ENCODE data around the gene YARS1. TPM values are rescaled to one million over a fixed set of nuclear protein-coding genes. Genes with fewer than 3 reads are reported as not detected.

The YARS1 gene
- polyA plus RNA-seq, 1 donor from 2014 or later, result 49.4 TPM

GRCh38 chr1:32848354-32849063 is 31.4 kb upstream of the YARS1 start:
- Histone ChIP-seq H3K27ac (ENCODE audit: low read length) (no peak overlapping the region), H3K79me2 (replicated peaks; ENCODE audit: insufficient read depth, low read length) (no peaks in the 10 kb centered on the region), H3K9me3 (ENCODE audit: low read length) (no peaks in the 10 kb centered on the region), H3K4me2 (ENCODE audit: low read length) (no peak overlapping the region), H4K20me1 (ENCODE audit: insufficient read depth) (no peaks in the 10 kb centered on the region), H3K4me3 (ENCODE audit: low read length) (no peak overlapping the region), H2AFZ (ENCODE audit: low read depth, low read length) (no peak overlapping the region), H3K27me3 (ENCODE audit: insufficient read depth, low read depth, low read length) (no peaks in the 10 kb centered on the region), H3K9me2 (ENCODE audit: insufficient read depth, low read length) (no peaks in the 10 kb centered on the region), H3F3A (ENCODE audit: insufficient read depth, low read length, poor library complexity, severe bottlenecking) (no peaks in the 10 kb centered on the region), H3K9ac (ENCODE audit: low read length) (no peak overlapping the region), H3K36me3 (ENCODE audit: insufficient read depth, low read length) (no peaks in the 10 kb centered on the region)
- TF ChIP-seq RAD21 (conservative IDR thresholded peaks at IDR 0.05) (no peak), EP300 (conservative IDR thresholded peaks at IDR 0.05; ENCODE audit: poor library complexity, severe bottlenecking) (no peak), TAF1 (IDR thresholded peaks at IDR 0.05; ENCODE audit: low read depth) (no peak), SMC3 (conservative IDR thresholded peaks at IDR 0.05; ENCODE audit: poor library complexity) (no peak)
- TF ChIP-seq, protein P1, sequence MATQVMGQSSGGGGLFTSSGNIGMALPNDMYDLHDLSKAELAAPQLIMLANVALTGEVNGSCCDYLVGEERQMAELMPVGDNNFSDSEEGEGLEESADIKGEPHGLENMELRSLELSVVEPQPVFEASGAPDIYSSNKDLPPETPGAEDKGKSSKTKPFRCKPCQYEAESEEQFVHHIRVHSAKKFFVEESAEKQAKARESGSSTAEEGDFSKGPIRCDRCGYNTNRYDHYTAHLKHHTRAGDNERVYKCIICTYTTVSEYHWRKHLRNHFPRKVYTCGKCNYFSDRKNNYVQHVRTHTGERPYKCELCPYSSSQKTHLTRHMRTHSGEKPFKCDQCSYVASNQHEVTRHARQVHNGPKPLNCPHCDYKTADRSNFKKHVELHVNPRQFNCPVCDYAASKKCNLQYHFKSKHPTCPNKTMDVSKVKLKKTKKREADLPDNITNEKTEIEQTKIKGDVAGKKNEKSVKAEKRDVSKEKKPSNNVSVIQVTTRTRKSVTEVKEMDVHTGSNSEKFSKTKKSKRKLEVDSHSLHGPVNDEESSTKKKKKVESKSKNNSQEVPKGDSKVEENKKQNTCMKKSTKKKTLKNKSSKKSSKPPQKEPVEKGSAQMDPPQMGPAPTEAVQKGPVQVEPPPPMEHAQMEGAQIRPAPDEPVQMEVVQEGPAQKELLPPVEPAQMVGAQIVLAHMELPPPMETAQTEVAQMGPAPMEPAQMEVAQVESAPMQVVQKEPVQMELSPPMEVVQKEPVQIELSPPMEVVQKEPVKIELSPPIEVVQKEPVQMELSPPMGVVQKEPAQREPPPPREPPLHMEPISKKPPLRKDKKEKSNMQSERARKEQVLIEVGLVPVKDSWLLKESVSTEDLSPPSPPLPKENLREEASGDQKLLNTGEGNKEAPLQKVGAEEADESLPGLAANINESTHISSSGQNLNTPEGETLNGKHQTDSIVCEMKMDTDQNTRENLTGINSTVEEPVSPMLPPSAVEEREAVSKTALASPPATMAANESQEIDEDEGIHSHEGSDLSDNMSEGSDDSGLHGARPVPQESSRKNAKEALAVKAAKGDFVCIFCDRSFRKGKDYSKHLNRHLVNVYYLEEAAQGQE (IDR thresholded peaks at IDR 0.05; ENCODE audit: borderline replicate concordance), result no peak

DNA sequence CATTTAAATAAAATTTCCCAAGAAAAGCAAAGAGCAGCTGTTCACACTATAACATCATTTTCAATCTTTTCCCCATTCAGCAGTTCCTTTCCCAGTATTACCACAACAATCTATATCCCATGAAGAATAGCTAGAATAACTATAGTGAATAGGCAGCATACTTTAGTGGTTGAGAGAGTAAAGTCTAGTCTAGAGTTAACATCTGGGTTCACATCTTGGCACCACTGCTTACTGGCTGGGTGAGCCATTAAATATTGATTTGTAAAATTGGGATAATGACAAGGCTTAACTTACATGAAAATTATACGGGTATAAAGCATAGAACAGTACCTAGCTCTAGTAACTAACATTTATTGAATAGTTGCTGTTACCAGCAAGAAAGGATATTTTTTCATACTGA is 14.7 kb upstream of the YARS1 start:
- H3K4me3 ChIP-seq (ENCODE audit: low read length), result no peak overlapping the region
- no peak overlapping the region for H3K9ac ChIP-seq (ENCODE audit: low read length)
- no peaks in the 10 kb centered on the region for H3K9me2 ChIP-seq (ENCODE audit: insufficient read depth, low read length)
- H2AFZ ChIP-seq (ENCODE audit: low read depth, low read length), result no peak overlapping the region
- TF ChIP-seq, protein P1 (IDR thresholded peaks at IDR 0.05; ENCODE audit: borderline replicate concordance), result no peak
- no peak for TF ChIP-seq TAF1 (IDR thresholded peaks at IDR 0.05; ENCODE audit: low read depth)
- TF ChIP-seq RAD21 (conservative IDR thresholded peaks at IDR 0.05), result no peak
- no peak for TF ChIP-seq CTCF (IDR thresholded peaks at IDR 0.05; ENCODE audit: poor library complexity, severe bottlenecking)
- no peak for TF ChIP-seq POLR2AphosphoS5 (IDR thresholded peaks at IDR 0.05)
- TF ChIP-seq MXI1 (conservative IDR thresholded peaks at IDR 0.05; ENCODE audit: poor library complexity, severe bottlenecking), result no peak
- TF ChIP-seq EP300 (conservative IDR thresholded peaks at IDR 0.05; ENCODE audit: poor library complexity, severe bottlenecking), result no peak
- no peak for TF ChIP-seq EZH2 (IDR thresholded peaks at IDR 0.05; ENCODE audit: borderline replicate concordance, insufficient read depth, low read length, poor library complexity, severe bottlenecking)
- TF ChIP-seq SMC3 (conservative IDR thresholded peaks at IDR 0.05; ENCODE audit: poor library complexity), result no peak
- H3K79me2 ChIP-seq (replicated peaks; ENCODE audit: insufficient read depth, low read length), result no peaks in the 10 kb centered on the region
- H4K20me1 ChIP-seq (ENCODE audit: insufficient read depth), result no peaks in the 10 kb centered on the region
- no peak overlapping the region for H3K27ac ChIP-seq (ENCODE audit: low read length)
- H3F3A ChIP-seq (ENCODE audit: insufficient read depth, low read length, poor library complexity, severe bottlenecking), result no peaks in the 10 kb centered on the region
- no peak overlapping the region for H3K4me2 ChIP-seq (ENCODE audit: low read length)
- H3K9me3 ChIP-seq (ENCODE audit: low read length), result no peaks in the 10 kb centered on the region
- H3K27me3 ChIP-seq (ENCODE audit: insufficient read depth, low read depth, low read length), result no peaks in the 10 kb centered on the region
- no peaks in the 10 kb centered on the region for H3K36me3 ChIP-seq (ENCODE audit: insufficient read depth, low read length)

Measured in neural cell (in vitro differentiated cells).